Mucosa of rectum (tissue), 2 donors: Measurements from ENCODE around the gene TCP10L.
A peak's percentile ranks its signal among the peaks of the same experiment; 100 is the strongest.

Source experiments
- H3K27ac ChIP-seq, 2 donors: one replicate each; pipeline ENCODE4 v1.7.0; 2013; ENCODE audit warnings: inconsistent platforms in 2 of 2, low read depth in 2 of 2, low read length in 2 of 2
- H3K27me3 ChIP-seq, 2 donors: one replicate each; pipeline ENCODE4 v1.7.0; 2013; ENCODE audit warnings: low read length in 2 of 2; ENCODE audit not compliant: control insufficient read depth in 2 of 2, insufficient read depth in 2 of 2
- H3K36me3 ChIP-seq, 2 donors: one replicate each; pipeline ENCODE4 v1.7.0; 2013; ENCODE audit warnings: low read length in 2 of 2; ENCODE audit not compliant: control insufficient read depth in 2 of 2, insufficient read depth in 2 of 2
- H3K4me1 ChIP-seq, 2 donors: one replicate each; pipeline ENCODE4 v1.7.0; 2013; ENCODE audit warnings: low read length in 2 of 2, mild to moderate bottlenecking in 1 of 2; ENCODE audit not compliant: control insufficient read depth in 2 of 2, insufficient read depth in 2 of 2
- H3K4me3 ChIP-seq, 2 donors: one replicate each; pipeline ENCODE4 v1.7.0; 2013; ENCODE audit warnings: low read length in 2 of 2
- H3K9ac ChIP-seq, 2 donors: one replicate each; pipeline ENCODE4 v1.7.0; 2013; ENCODE audit warnings: low read length in 2 of 2, low read depth in 1 of 2, mild to moderate bottlenecking in 1 of 2
- H3K9me3 ChIP-seq, 2 donors: one replicate each; pipeline ENCODE4 v1.7.0; 2013; ENCODE audit warnings: low read length in 2 of 2; ENCODE audit not compliant: control insufficient read depth in 2 of 2
- donor health status: healthy.
- donor health status: Normal muscosa, but diverticular disease.

The TCP10L gene

DNA sequence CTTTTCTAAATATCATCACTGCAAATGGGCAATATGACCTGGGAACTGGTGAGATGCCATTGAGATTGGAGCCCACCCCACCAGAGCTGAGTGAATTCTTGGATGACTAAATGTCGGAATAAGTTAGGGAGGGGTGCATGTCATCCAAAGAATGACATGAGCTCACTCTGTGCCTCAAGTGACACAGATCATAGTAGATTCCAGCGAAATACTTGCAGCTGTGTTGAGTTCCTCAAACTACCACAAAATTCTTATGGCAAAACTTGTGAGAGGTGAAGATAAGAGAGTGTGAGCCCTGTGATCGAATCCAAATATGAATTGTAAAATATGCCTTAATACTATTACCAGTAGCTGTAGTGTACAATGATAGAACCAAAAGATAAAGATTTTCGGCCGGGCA lies 2.3 kb upstream of the TCP10L start:
- H3K4me3 ChIP-seq: no peak overlapping the region
- H3K4me1 ChIP-seq: no peaks in the 10 kb centered on the region
- no peak overlapping the region for H3K9ac ChIP-seq
- no peaks in the 10 kb centered on the region for H3K27me3 ChIP-seq
- H3K9me3 ChIP-seq: no peaks in the 10 kb centered on the region
- H3K36me3 ChIP-seq: no peaks in the 10 kb centered on the region
- no peak overlapping the region for H3K27ac ChIP-seq

DNA sequence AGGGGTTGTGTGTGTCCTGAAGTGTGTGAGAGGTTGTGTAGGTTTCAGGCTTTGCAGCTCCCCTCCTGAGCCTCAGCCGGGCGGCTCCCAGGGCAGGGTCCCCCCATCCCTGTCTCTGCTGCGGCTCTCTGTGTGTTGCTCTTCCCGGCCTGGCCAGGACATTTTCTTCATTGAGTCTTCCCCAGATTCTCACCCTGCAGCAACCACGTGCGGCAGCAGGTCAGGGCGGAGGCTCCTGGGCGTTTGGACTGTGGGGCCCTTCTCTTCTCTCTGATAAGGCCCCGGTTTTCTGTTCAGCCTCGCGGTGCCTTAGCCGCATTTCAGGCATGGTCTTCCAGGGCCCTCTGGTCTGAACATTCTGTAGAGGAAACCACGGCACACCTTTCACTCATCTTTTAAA lies 1.8 kb upstream of the TCP10L start:
- H3K27ac ChIP-seq: no peak overlapping the region
- no peak overlapping the region for H3K9ac ChIP-seq
- H3K4me3 ChIP-seq: no peak overlapping the region
- H3K9me3 ChIP-seq: no peaks in the 10 kb centered on the region
- H3K36me3 ChIP-seq: no peaks in the 10 kb centered on the region
- no peaks in the 10 kb centered on the region for H3K4me1 ChIP-seq
- no peaks in the 10 kb centered on the region for H3K27me3 ChIP-seq

DNA sequence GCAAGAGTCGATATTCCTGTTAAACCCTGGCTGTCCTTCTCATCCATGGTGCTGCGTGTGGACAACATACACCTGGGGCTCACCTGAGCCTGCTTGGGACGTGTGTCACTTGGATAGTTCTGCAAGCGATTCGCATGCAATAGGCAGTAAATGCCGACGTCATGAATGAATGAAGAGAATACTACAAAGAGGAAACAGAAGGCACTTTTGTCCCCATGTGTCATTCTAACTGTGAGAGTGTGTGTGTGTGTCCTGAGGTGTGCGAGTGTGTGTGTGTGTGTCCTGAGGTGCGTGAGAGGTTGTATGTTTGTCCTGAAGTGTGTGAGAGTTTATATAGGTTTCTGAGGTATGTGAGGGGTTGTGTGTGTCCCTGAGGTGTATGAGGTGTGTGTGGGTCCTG lies 647 bp upstream of the TCP10L start:
- Histone ChIP-seq H3K27me3 (no peaks in the 10 kb centered on the region), H3K4me1 (no peaks in the 10 kb centered on the region), H3K36me3 (no peaks in the 10 kb centered on the region), H3K4me3 (no peak overlapping the region), H3K27ac (no peak overlapping the region), H3K9ac (peak overlapping the region in 1 of 2 donors; percentile 17), H3K9me3 (no peaks in the 10 kb centered on the region)

DNA sequence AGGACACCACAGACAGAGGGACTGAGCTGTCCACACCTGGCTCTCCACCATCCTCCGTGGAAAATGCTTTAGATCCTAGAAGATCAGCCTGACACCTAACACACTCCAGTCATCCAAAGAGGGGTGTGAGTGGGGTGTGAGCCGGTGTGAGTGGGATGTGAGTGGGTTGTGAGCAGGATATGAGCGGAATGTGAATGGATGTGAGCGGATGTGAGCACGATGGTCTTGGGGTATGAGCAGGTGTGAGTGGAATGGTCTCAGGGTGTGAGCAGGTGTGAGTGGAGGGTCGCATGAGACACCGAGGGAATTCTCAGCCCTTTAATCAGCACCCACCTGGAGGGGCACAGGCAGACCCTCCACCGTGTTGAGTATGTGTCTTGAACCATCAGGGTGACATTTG lies 851 bp downstream of the TCP10L start:
- no peak overlapping the region for H3K27ac ChIP-seq
- H3K9me3 ChIP-seq: no peaks in the 10 kb centered on the region
- H3K9ac ChIP-seq: no peak overlapping the region
- no peak overlapping the region for H3K4me3 ChIP-seq
- H3K36me3 ChIP-seq: no peaks in the 10 kb centered on the region
- H3K4me1 ChIP-seq: no peaks in the 10 kb centered on the region
- no peaks in the 10 kb centered on the region for H3K27me3 ChIP-seq

DNA sequence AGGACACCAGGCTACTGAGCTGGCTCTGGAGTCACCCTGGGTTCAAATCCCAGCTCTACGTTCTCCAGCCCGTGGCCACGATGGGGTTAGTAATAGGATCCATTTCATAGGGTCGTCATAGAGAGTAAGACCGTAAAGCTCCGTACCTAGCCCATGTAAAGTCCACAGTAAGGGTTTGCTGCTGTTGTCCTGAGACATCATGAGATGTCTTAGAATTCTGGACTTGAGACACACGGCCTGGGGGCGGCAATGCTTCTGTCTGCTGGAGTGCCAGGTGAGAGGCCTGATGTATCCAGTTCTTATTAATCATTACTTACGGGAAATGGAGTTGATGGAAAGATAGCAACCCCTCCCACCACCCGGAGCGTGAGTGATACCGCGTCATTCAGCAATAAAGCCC lies 3.6 kb downstream of the TCP10L start:
- no peaks in the 10 kb centered on the region for H3K27me3 ChIP-seq
- no peaks in the 10 kb centered on the region for H3K4me1 ChIP-seq
- no peaks in the 10 kb centered on the region for H3K9me3 ChIP-seq
- no peaks in the 10 kb centered on the region for H3K36me3 ChIP-seq
- H3K9ac ChIP-seq: no peak overlapping the region
- no peak overlapping the region for H3K4me3 ChIP-seq
- H3K27ac ChIP-seq: no peak overlapping the region

DNA sequence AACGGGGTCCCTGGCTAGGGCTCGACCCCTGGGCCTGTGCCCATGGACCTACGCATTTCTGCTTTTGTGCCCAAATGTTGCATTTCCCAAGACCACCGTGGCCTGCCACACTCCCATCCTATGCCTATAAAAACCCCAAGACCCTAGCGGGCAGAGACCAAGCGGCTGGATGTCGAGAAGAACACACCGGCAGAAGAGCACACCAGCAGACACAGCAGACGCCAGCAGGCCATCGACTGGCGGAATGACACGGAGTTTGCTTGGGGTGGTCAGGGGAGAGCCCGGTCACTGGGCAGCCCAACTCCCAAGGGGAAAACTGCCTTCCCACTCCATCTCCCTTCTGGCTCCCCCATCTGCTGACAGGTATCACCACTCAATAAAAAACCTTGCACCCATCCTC lies 4.4 kb downstream of the TCP10L start:
- Histone ChIP-seq H3K27ac (no peak overlapping the region), H3K4me3 (no peak overlapping the region), H3K36me3 (no peaks in the 10 kb centered on the region), H3K9ac (no peak overlapping the region), H3K27me3 (no peaks in the 10 kb centered on the region), H3K4me1 (no peaks in the 10 kb centered on the region), H3K9me3 (no peaks in the 10 kb centered on the region)

DNA sequence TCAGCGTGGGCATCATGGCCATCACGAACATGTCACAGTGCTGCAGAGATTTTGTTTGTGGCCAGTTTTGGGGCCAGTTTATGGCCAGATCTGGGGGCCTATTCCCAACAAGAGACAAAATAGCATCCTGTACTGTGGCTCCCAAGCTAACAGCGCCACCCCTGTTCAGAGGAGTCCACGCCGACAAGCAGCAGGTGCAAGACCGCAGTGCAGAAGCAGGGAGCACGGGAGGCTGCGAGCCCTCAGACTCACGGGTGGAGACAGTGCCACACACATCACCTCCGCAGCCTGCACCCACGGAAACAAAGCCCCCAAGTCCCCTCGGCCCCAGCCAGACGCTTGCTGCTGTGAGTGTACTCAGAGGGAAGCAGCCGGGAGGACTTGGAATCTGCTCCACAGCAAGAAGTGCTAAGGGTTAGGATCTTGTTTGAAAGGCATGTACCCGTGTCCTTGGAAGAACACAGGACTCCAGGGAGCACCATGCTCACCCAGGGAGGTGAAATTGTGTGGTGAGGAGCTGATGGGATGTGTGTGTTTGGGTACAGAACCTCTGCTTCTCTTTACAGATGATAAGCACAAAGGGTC lies 7.1 kb downstream of the TCP10L start:
- Histone ChIP-seq H3K27me3 (peaks cover 0 to 3% of the 10 kb centered on the region in 2 donors), H3K9me3 (no peaks in the 10 kb centered on the region), H3K4me3 (no peak overlapping the region), H3K9ac (no peak overlapping the region), H3K36me3 (no peaks in the 10 kb centered on the region), H3K4me1 (no peaks in the 10 kb centered on the region), H3K27ac (no peak overlapping the region)

DNA sequence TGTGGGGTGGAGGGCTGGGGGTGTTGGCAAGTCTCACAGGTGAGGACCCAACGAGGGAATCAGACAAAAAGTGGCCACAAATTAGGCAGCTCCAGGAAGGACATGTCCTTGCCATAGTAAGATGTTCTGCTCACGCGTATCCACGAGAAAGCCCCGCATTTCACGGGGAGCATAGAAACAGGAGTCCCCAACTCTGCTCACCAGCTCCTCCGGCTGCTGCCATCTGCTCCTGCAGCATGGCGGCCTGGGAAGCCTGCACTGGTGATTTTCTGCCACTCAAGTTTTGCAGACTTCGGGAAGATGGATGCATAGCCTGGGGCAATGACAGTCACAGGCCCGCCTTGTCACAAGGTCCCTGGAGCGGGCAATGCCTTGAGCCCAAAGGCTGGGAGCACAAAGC lies 9.3 kb downstream of the TCP10L start:
- Histone ChIP-seq H3K9me3 (no peaks in the 10 kb centered on the region), H3K4me3 (no peak overlapping the region), H3K9ac (no peak overlapping the region), H3K36me3 (no peaks in the 10 kb centered on the region), H3K4me1 (no peaks in the 10 kb centered on the region), H3K27me3 (peaks cover 0 to 3% of the 10 kb centered on the region in 2 donors), H3K27ac (no peak overlapping the region)

DNA sequence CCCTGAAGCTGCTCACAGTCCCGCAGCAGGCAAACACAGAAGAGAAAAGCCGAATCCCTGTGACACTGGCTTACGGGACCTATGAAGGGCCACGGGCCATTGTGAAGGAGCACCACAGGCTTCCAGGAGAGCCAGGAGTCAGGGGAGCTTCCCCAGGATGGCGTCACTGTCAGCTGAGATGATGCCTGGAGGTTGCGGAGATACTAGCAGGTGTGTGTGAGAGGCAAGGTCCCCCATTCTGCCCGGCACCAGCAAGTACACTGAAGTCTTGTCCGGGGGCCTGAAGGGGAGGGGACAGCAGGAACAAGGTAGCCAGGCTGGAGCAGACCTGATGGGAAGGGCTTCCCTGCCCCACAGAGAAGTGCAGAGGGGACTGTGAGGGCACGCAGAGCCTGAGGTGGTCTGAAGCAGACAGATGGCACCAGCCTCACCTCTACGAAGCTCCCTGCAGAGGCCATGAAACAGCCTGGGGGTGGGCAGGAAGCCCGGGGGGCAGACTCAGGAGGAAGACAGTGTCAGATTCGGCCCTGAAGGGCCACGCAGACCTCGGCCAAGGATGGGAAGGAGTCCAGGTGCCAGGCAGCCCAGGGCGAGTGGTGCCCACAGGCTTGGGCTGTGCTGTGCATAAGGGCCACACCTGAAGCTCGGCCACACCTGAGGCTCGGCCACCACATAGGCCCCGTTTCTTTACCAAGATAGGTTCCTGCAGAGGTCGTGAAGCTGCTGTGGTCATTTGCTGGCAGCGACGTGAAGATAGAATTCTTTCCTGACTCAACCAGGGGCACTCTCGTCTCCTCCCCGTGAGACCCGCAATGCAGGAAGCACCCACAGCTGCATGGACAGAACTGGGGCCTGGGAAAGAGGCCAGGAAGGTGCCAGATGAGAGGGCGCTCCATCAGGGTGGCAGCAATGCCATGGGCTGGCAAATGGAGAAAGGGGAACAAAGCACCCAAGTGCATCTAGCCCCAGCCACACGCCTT lies 10.1 kb downstream of the TCP10L start:
- Histone ChIP-seq H3K36me3 (no peaks in the 10 kb centered on the region), H3K4me1 (no peaks in the 10 kb centered on the region), H3K9ac (no peak overlapping the region), H3K4me3 (no peak overlapping the region), H3K9me3 (no peaks in the 10 kb centered on the region), H3K27ac (no peak overlapping the region), H3K27me3 (peaks cover 0 to 3% of the 10 kb centered on the region in 2 donors)

DNA sequence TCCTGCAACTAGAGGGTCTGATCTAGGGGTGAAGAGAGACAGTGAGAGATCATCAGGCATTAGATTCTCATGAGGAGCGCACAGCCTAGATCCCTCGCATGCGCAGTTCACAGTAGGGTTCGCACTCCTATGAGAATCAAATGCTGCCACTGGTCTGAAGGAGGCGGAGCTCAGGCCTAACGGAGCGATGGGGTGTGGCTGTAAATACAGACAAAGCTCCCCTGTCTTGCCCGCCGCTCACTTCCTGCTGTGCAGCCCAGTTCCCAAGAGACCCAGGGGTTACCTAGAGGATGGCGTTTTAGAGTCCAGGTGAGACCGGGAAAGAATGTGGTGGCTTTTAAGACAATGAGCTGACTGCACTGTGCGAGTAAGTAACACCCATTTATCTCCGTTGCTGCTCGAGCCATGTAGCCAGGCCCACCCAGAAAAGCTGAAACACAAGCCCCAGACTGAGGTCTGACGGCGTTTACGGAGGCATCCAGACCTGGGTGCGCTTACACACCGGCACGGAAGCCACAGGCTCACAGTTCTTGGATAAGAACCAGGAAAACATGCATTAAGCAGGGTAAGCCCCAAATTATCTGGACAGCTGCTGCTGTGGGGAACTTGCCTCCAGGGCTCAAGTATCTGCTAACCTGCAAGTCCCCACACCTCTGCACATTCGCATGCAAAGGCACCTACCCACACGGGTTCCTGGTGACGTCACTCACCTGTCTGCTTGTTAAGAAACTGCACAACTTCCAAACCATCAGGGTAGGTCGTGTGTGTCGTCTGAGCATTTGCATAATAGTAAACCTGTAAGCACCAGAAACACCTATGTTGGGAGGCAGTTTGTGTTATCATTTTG lies 12.5 kb downstream of the TCP10L start:
- peak overlapping the region in 1 of 2 donors; percentile 10 for H3K27ac ChIP-seq
- peak overlapping the region in 1 of 2 donors; percentile 32 for H3K4me3 ChIP-seq
- no peaks in the 10 kb centered on the region for H3K9me3 ChIP-seq
- peaks cover 5% of the 10 kb centered on the region in 2 donors for H3K4me1 ChIP-seq
- H3K9ac ChIP-seq: no peak overlapping the region
- peaks cover 0 to 3% of the 10 kb centered on the region in 2 donors for H3K27me3 ChIP-seq
- H3K36me3 ChIP-seq: no peaks in the 10 kb centered on the region
